Brain pericyte (primary cell): ENCODE results near the gene MAP3K21.

ENCODE experiments used
- DNase-seq: peaks from one replicate; pipeline ENCODE4 v3.0.0-alpha.2; 2012; ENCODE audit warnings: low read depth, low spot score

Gene MAP3K21

DNA sequence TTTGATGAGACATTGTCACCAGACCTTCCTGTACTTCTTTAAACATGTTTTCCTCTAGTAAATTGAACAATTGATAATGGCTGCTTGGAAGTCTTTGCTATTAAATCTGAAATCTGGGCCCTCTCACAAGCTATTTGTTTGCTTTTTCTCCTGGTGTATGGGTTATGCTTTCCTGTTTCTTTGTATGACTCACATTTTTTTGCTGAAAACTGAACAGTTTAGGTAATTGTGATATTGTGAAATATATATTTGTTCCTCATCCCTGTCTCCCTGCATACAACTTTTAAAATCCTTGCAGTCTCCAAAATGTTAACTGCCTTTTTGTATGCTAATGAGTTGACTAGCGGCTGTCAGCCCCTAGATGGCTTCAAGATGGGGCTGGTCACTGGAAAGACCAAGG, 61.6 kb downstream of the MAP3K21 start:
- no peak for DNase-seq

DNA sequence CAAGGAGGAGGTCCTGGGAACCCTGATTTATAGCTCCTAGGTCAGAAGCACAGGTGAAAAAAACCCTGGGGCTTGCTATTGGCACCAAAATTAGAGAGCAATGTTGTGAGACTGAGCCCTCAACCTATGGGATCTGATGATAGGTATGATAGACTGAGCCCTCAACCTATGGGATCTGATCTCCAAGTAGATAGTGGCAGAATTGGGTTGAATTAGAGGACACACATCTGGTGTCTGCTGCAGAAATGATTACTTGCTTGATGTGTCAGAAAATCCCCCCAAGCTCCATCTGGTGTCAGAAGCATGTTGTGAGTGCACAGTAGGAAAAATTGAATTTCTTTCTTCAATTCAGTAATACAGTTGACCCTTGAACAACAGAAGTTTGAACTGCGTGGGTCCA, 62.4 kb downstream of the MAP3K21 start:
- no peak for DNase-seq

DNA sequence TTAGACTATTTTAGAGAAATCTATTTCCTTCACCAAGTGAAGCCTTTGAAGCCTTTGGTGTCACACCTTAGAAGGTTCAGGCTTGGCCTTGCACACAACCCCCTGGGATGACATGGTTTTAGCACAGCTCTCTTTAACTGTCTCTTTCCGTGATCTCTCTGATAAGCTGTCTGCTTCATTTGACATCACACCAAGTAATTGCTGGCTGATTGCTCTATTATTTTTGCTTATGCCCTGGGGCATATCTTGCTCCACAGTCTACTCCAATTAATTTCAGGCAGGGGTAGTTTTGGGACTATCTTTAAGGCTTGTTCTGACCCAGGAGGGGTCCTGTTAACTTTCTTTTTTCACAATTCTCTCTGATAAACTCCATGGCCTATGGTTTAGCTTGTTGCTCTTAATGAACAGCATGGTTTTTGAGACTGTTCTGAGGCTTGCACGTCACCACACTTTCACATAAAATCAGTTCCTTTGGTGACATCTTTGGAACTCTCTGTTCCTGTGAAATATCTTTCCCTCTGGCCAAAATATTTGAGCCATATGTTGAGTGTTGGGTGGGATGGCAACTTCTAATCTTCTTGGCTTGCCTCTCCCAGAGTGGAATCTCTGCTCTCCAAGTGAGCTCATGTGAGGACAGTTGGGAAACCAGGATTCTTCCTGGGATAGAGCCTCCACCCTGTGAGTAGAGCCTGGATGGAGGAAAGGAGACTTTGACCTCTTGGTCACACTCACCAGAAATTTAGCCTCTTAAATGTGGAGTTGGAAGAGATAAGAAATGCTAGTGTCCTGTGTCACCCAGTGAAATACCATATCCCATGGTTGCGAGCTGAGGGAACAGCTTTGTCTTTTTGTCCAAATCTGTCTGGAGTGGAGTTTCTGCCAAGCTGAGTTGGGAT, 63.6 kb downstream of the MAP3K21 start:
- DNase-seq, result no peak

DNA sequence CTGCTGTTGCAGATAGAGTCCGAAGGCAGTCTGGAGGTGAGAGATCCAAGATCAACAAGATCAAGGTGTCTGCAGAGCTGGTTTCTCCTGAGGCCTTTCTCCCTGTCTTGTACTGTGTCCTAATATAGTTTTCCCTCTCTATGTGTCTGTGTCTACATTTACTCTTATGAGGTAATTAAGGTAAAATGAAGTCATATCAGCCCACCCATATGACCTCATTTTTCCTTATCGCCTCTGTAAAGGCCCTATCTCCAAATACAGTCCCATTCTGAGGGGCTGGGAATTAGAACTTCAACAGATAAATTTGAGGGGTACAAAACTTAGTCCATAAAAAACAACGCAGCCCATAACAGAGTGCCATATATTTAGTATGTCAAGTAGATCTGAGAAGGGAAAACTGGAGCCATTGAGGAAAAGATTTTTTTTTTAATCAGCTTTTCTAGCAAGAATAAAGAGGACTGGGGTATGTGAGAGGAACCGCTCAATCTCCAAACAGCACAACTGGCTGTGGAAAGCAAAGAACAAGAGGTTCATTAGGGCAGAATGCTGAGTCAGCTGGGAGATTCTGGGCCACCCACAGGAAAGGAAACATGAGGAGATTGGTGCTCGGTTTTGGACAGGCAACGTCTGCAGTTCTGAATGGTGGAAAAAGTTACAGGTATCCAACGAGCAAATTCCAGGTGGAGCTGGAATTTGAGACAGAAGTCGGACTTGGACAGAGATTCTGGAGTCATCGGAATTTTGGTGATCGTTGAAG, 65.7 kb downstream of the MAP3K21 start:
- no peak for DNase-seq

DNA sequence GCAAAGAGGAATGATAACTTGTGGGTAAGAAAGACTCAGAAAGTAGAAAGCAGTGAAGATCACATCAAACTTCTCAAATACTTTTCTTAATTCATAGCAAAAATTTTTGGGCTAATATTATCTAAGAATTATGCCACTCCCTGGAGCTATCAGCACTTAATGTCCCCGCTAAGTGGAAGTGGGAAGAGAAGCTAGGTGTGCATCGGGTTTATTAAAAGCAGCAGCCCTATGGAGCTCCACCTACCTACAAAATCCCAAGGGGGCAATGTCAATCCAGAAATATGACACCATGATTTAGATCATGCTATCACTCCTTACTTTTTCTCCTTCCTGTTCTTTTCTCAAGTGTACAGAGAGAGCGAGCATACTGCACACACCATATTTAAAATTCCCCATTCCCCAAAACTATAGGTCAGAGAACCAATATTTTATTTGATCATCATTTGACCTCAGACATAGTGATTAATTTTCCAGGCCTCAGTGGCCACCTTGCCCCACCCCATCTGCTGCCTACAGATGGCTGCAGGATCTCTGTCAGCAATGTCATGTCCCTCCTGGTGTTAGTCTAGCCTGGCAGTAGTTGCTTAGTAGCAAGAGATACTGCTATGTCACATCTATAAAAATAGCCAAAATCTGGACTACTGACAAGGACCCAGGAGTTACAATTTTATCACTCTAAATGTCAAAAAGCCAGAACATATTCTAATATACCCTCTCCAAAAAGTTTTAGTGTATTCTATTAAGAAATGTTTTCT, 66.6 kb downstream of the MAP3K21 start:
- no peak for DNase-seq

DNA sequence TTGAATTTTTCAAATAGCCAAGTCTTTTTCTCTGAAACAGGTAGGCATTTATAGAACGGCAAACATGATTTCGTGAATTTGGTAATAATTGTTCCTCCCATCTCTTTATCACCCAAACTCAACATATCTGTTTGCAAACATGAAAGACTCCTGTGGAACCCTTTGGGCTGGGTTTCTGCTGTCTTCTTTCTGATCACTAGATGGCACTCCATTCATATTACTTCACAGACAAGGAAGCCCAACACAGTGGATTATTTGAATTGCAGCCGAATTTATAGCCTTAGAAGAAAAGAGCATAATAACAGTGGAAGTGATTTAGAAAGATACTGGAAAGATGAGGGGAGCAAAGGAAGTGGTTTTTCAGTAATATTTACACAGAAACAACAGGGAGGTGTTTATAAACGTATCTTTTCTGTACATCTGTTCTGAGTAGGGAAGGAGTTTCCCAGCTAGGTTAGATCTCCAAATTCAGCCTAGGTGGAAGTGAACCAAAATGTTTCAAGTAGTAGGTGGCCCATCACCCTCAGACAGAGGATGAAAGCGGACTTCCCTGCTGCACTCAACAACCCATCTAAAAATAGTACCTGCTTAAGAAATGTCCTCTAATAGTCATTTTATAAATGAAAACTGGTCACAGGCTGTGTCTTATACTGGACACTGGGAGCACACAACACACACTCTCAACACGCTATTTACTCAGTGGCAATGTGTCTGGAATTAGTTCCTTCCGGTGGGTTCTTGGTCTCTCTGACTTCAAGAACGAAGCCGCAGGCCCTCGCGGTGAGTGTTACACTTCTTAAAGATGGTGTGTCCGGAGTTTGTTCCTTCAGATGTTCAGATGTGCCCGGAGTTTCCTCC, 67.6 kb downstream of the MAP3K21 start:
- DNase-seq, result no peak

DNA sequence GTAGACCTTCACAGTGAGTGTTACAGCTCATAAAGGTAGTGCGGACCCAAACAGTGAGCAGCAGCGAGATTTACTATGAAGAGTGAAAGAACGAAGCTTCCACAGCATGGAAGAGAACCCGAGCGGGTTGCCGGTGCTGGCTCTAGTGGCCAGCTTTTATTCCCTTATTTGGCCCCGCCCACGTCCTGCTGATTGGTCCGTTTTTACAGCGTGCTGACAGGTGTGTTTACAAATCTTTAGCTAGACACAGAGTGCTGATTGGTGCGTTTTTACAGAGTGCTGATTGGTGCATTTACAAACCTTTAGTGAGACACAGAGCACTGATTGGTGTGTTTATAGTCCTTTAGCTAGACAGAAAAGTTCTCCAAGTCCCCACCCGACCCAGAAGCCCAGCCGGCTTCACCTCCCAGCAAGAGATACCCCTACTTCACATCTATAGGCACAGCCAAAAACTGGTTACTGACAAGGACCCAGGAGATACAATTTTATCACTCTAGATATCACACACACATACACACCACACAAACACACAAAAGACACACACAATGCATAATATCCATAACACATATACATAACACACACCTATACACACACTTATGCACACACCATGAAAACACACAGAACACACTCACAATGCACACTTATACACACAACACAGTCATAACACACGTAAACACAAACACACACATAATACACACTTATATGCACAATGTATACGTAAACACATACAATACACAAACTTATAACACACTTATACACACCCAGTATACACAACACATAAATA, 68.5 kb downstream of the MAP3K21 start:
- no peak for DNase-seq

DNA sequence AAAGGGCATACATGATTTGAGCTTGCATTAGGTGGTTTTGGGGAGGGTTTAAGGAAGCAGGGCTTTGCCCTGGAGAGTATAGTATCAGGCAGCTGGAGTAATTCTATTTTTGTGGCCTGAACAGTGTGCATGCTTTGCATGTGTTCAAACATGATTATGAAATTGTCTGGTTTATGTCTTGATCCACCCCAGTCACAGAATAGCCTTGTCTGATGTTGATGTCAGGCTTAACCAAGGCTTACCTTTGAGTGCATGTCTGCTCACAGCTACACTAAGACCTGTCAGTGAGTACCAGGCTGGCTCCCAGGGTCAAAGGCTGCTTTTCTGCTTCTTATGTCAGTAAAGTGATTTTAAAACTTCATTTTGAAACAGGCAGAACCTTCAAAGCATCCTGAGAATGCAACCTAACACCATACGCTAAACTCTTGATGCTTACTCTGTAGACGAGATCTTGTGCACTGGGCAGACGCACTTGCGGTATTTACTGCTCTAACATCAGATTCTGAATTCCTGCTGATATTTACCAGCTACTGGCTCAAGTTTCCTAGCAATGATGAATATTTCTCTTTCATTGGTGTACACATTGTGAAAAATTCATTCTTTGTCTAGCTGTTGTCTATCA, 78.9 kb downstream of the MAP3K21 start:
- no peak for DNase-seq

DNA sequence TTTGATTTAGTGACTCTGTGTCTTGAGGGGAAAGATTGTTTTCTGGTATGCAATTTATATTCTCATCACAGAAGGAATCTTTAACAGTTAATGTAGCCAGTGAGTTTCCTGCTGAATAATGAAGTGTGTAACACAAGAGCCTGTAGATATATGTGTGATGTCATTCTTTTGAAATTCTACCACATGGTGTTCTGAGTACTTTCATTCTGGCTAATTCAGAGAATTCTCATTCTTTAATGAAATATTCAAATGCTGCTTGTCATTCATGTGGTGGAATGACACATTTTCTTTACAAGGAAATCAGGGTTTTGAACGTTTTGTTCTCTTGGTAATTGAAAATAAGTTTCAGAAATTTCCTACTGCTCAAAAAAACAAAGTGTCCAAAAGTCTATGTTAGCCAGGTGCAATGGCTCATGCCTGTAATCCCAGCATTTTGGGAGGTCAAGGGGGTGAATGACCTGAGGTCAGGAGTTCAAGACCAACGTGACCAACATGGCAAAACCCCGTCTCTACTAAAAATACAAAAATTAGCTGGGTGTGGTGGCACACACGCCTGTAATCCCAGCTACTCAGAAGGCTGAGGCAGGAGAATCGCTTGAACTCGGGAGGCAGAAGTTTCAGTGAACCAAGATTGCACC, 79.6 kb downstream of the MAP3K21 start:
- no peak for DNase-seq

DNA sequence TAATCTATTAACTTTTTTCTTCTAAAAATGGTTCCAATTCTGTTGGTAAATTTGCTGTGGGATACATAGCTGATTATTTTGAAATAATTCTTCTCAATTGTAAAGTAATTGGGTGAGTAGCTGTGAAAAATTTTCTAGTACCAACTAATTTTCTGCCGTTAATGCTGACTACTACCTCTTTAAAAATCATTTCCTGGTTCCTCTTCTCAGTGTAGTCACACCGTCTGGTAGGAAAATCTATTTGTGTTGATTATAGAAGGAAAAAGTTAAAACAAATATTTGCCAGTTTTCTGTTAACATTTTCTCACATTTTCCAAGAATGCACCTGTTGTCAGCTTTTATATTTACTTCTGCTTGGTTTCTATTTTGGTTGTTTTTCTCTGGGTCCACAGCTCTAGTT, 82.0 kb downstream of the MAP3K21 start:
- no peak for DNase-seq

DNA sequence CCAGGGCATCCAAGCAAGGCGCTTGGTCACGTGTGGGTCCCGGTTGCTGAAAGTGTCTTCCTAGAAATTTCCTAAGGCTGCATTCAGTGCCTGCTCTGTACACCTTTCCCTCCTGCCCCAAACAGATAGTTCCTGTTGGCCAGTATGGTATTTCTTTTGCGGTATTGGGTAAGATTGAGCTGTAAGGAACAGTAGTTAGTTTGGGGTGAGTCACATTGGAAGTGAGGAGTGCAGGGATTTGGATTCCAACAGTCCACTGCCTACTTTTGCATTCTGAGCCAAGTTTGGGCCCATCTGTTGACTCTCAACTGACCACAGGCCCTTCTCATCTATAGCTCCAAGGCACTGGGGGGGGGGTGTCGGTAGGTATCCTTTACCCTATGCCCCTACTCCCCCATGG, 83.4 kb downstream of the MAP3K21 start:
- DNase-seq, result no peak

DNA sequence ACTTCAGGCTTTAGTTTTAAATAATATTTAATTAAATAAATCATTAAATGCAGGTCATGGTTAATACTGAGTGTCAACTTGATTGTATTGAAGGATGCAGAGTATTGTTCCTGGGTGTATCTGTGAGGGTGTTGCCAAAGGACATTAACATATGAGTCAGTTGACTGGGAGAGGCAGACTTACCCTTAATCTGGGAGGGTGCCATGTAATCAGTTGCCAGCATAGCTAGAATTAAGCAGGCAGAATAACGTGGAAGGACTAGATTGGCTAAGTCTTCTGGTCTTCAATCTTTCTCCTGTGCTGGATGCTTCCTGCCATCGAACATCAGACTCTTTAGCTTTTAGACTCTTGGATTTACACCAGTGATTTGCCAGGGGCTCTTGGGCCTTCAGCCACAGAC, 85.3 kb downstream of the MAP3K21 start:
- no peak for DNase-seq

DNA sequence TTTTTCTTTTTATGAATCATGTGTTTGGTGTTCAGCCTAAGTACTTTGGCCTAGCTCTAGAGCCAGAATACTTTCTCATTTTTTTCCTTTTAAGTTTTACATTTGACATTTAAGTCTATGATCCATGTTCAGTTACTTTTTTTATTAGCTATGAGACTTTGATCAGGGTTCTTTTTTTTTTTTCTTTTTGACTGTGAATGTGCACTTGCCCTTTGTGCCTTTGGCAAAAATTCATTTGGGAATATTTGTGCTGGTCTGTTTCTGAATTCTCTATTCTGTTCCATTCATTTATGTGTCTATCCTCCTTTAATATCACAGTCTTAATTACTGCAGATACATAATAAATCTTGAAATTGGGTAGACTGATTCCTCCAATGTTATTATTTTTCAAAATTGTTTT, 93.8 kb downstream of the MAP3K21 start:
- DNase-seq, result no peak

DNA sequence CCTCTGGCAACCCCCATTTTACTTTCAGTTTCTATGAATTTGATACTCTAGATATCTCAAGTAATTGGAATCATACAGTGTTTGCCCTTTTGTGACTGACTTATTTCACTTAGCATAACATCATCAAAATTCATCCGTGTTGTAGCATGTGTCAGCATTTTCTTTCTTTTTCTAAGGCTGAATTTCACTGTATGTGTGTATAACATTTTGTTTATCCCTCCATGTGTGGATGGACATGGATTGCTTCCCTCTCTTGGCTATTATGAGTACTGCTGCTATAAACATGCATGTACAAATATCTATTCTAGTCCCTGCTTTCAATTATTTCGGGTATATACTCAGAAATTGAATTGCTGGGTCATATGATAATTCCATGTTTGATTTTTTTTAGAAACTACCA, 97.3 kb downstream of the MAP3K21 start:
- DNase-seq, result no peak

DNA sequence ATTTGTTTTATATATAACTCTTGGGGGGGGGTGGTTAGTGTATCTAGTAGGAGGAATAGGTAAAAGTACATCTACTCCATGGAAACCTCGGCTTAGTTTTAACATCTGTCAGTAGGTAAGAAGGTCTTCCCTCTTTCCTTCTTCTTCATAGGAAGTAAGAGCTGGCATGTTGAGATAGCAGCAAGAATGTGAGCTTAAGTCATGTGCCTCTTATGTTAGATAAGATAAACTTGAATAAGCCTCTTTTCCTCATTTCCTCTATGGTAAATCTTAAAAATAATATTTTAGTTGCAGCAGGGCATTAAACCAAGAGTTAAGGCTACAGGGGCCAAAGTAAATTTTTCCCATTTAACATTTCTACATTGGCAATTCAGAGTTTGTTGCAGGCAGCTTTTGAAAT, 100.4 kb downstream of the MAP3K21 start:
- no peak for DNase-seq

DNA sequence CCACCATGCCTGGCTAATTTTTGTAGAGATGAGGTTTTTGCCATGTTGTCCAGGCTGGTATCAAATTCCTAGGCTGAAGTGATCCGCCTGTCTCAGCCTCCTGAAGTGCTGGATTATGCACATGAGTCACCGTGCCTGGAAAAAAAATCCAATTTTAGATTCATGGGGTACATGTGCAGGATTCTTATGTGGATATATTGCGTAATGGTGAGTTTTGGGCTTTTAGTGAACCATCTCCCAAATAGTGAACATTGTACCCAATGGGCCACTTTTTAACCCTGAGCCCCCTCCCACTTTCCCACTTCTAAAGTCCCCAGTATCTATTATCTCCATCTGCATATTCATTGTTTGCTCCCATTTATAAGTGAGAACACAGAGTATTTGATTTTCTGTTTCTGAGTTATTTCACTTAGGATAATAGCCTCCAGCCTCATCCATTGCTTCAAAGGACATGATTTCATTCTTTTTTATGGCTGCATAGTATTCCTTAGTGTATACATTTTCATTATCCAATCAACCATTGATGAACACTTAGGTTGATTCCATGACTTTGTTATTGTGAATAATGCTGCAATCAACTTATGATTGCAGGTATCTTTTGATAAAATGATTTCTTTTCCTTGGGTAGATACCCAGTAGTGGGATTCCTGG, 104.4 kb downstream of the MAP3K21 start:
- DNase-seq, result no peak

DNA sequence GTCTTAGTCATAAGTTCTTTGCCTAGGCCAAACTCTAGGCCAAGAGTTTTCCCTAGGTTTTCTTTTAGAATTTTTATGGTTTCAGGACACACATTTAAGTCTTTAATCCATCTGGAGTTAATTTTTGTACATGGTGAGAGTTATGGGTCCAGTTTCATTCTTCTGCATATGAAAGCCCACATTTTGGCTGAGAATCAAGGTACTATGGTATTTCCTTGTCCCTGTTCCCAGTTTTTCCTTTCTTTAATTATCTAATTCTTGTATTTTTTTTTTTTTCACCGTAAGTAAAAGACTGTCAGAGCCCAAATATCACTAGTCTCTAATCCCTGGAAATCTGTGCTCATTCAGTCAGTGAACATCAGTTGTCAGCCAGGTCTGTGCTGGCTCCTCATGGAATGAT, 105.4 kb downstream of the MAP3K21 start:
- DNase-seq, result no peak

DNA sequence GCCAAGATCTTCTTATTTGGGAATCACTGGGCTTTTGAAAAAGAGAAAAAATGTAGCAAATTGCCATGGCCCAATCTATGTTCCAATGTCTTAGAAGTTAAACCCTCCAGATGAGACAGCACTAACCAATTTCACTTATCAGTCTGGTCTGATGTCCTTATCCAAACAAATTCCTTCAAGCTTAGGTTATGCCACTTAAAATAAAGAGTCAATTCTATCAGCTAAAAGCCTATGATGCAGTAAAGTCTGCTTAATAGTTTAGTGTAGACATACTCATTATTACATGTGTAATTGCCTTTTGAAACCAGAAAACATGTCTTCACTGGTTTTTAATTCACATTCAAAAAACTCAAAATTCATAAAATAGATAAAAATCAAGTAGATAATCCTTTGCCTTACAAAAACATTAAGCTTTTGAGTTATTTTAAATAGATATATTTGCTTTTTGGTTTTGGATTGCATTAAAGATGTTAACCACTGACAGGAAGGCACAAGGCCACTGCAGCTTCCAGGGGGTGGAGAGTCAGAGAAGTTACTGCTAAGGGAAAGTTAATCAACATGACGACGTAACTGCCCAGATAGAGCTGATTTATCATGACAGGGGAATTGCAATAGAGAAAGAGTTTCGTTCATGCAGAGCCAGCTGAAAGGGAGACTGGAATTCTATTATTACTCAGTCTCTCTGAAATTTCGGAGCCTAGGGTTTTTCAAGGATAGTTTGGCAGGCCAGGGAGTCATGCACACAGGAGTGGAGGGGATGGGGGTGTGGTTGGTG, 106.1 kb downstream of the MAP3K21 start:
- no peak for DNase-seq
